DND-41 (cell line): Measurements from ENCODE around the gene RAB14.

ENCODE experiments used
- ATAC-seq: fragments of 200-7000 bp; cut with Tn5 transposase; 3 replicates; pipeline ENCODE4 v1.9.1; 2021; ENCODE audit warnings: low read depth; ENCODE audit not compliant: insufficient read depth
- DNase-seq: peaks from one replicate; pipeline ENCODE4 v3.0.0-alpha.2; 2020
- H2AFZ ChIP-seq: 2 replicates; pipeline ENCODE4 v1.6.0; 2012; ENCODE audit warnings: low read depth, low read length
- H3K27ac ChIP-seq: 2 replicates; pipeline ENCODE4 v1.5.1; 2012; ENCODE audit warnings: low read length, inconsistent platforms
- H3K27me3 ChIP-seq: fragments of 200-600 bp; sonication (generic); 2 replicates; pipeline ENCODE4 v1.6.0; 2012; ENCODE audit warnings: low read length, mild to moderate bottlenecking, inconsistent platforms; ENCODE audit not compliant: insufficient read depth, poor library complexity
- H3K36me3 ChIP-seq: 2 replicates; pipeline ENCODE4 v1.5.1; 2012; ENCODE audit warnings: low read length, inconsistent platforms; ENCODE audit not compliant: insufficient read depth
- H3K4me1 ChIP-seq: 2 replicates; pipeline ENCODE4 v1.5.1; 2012; ENCODE audit warnings: mild to moderate bottlenecking, low read length; ENCODE audit not compliant: insufficient read depth
- H3K4me2 ChIP-seq: 2 replicates; pipeline ENCODE4 v1.6.0; 2012; ENCODE audit warnings: mild to moderate bottlenecking, moderate library complexity, low read length, inconsistent platforms; ENCODE audit not compliant: insufficient read depth
- H3K4me3 ChIP-seq, 2 experiments: fragments of 200-600 bp in 1 of 2; shearing (Covaris generic) in 1 of 2; 2 replicates each; pipeline ENCODE4 v1.5.1; 2012 to 2016; ENCODE audit warnings: inconsistent platforms in 2 of 2, low read length in 2 of 2, mild to moderate bottlenecking in 2 of 2, low read depth in 1 of 2, moderate library complexity in 1 of 2
- H3K79me2 ChIP-seq: 2 replicates; pipeline ENCODE4 v1.6.0; 2012; ENCODE audit warnings: low read length, inconsistent platforms; ENCODE audit not compliant: insufficient read depth
- H3K9ac ChIP-seq: 2 replicates; pipeline ENCODE4 v1.6.0; 2012; ENCODE audit warnings: low read depth, mild to moderate bottlenecking, inconsistent platforms, low read length, moderate library complexity
- H3K9me3 ChIP-seq: 2 replicates; pipeline ENCODE4 v1.5.1; 2012; ENCODE audit warnings: low read length, moderate library complexity, mild to moderate bottlenecking, inconsistent platforms; ENCODE audit not compliant: insufficient read depth, severe bottlenecking
- H4K20me1 ChIP-seq: 2 replicates; pipeline ENCODE4 v1.6.0; 2012; ENCODE audit warnings: low read length; ENCODE audit not compliant: insufficient read depth
- CTCF ChIP-seq: IDR thresholded peaks from 2 replicates; pipeline ENCODE4 v1.5.1; 2012; ENCODE audit warnings: borderline replicate concordance, low read length, moderate library complexity, mild to moderate bottlenecking; ENCODE audit not compliant: poor library complexity, severe bottlenecking; ENCODE audit errors: extremely low read depth
- EZH2 ChIP-seq: IDR thresholded peaks from 3 replicates; pipeline ENCODE4 v1.6.1; 2012; ENCODE audit warnings: borderline replicate concordance, low read depth, mild to moderate bottlenecking, moderate library complexity, low read length, inconsistent platforms; ENCODE audit not compliant: severe bottlenecking

RAB14 gene

GRCh38 chr9:121140162-121140561 is 61.5 kb downstream of the RAB14 start:
- no peaks in the 10 kb centered on the region; the same call in 1 of the 2 replicates for H3K79me2 ChIP-seq
- no peak overlapping the region for H2AFZ ChIP-seq
- H4K20me1 ChIP-seq, result peaks cover 4% of the 10 kb centered on the region; the same call in 1 of the 2 replicates
- no peaks in the 10 kb centered on the region for H3K9me3 ChIP-seq
- H3K9ac ChIP-seq, result no peak overlapping the region
- TF ChIP-seq EZH2, result no peak
- TF ChIP-seq CTCF, result no peak
- H3K27me3 ChIP-seq, result no peaks in the 10 kb centered on the region
- no peak for DNase-seq
- peaks cover 97% of the 10 kb centered on the region for H3K36me3 ChIP-seq
- no peak overlapping the region for H3K4me3 ChIP-seq
- H3K4me1 ChIP-seq, result no peaks in the 10 kb centered on the region
- no peak overlapping the region for H3K27ac ChIP-seq
- no peak overlapping the region for H3K4me2 ChIP-seq
- no peak for ATAC-seq

GRCh38 chr9:121138973-121139372 is 62.7 kb downstream of the RAB14 start:
- no peak for DNase-seq
- H3K79me2 ChIP-seq, result no peaks in the 10 kb centered on the region; the same call in 1 of the 2 replicates
- H3K27ac ChIP-seq, result no peak overlapping the region

GRCh38 chr9:121138561-121138960 is 63.1 kb downstream of the RAB14 start:
- Histone ChIP-seq H3K27ac (no peak overlapping the region), H3K9me3 (no peaks in the 10 kb centered on the region), H3K4me1 (no peaks in the 10 kb centered on the region), H2AFZ (no peak overlapping the region), H4K20me1 (peaks cover 4% of the 10 kb centered on the region; the same call in 1 of the 2 replicates), H3K36me3 (peaks cover 93% of the 10 kb centered on the region), H3K4me2 (no peak overlapping the region), H3K9ac (no peak overlapping the region), H3K4me3 (no peak overlapping the region), H3K79me2 (peaks cover under 1% of the 10 kb centered on the region; the same call in 1 of the 2 replicates), H3K27me3 (no peaks in the 10 kb centered on the region)
- TF ChIP-seq EZH2, result no peak
- no peak for TF ChIP-seq CTCF
- DNase-seq (no peak), ATAC-seq (no peak)

More at GRCh38 chr9:121138973-121139372, 62.7 kb downstream of the RAB14 start:
- H3K27me3 ChIP-seq, result no peaks in the 10 kb centered on the region
- no peak for TF ChIP-seq EZH2
- no peak for TF ChIP-seq CTCF
- no peaks in the 10 kb centered on the region for H3K9me3 ChIP-seq
- H3K36me3 ChIP-seq, result peaks cover 96% of the 10 kb centered on the region
- H3K4me2 ChIP-seq, result no peak overlapping the region
- no peak overlapping the region for H3K9ac ChIP-seq
- H4K20me1 ChIP-seq, result peaks cover 4% of the 10 kb centered on the region; the same call in 1 of the 2 replicates
- ATAC-seq, result no peak
- no peak overlapping the region for H2AFZ ChIP-seq
- no peaks in the 10 kb centered on the region for H3K4me1 ChIP-seq
- H3K4me3 ChIP-seq, result no peak overlapping the region
